PFSK-1 (cell line): ENCODE measurements around the gene NKPD1.

ENCODE experiments used
- FOXP2 ChIP-seq: optimal IDR thresholded peaks from 2 replicates; pipeline ENCODE3; 2011; ENCODE audit warnings: borderline replicate concordance, control low read depth, inconsistent platforms; ENCODE audit not compliant: insufficient read depth; ENCODE audit errors: extremely low read length, extremely low read depth
- POLR2AphosphoS5 ChIP-seq: IDR thresholded peaks from 2 replicates; pipeline ENCODE4 v1.6.1; 2012; ENCODE audit warnings: low read depth, mild to moderate bottlenecking, control low read depth, low read length, moderate library complexity
- REST ChIP-seq, 2 experiments: IDR thresholded peaks; 2 replicates each; pipeline versions ENCODE4 v1.6.1 to v1.8.0; 2011 to 2012; ENCODE audit warnings: low read depth in 2 of 2, low read length in 2 of 2, control low read depth in 1 of 2, inconsistent platforms in 1 of 2, mild to moderate bottlenecking in 1 of 2, moderate library complexity in 1 of 2; ENCODE audit not compliant: insufficient read depth in 1 of 2
- SIN3A ChIP-seq: IDR thresholded peaks from 2 replicates; pipeline ENCODE4 v1.6.1; 2012; ENCODE audit warnings: mild to moderate bottlenecking, low read length, moderate library complexity, borderline replicate concordance; ENCODE audit not compliant: insufficient read depth
- TAF1 ChIP-seq: IDR thresholded peaks from 2 replicates; pipeline ENCODE4 v1.6.1; 2012; ENCODE audit warnings: low read length, control low read depth, borderline replicate concordance; ENCODE audit not compliant: insufficient read depth

NKPD1 gene

DNA sequence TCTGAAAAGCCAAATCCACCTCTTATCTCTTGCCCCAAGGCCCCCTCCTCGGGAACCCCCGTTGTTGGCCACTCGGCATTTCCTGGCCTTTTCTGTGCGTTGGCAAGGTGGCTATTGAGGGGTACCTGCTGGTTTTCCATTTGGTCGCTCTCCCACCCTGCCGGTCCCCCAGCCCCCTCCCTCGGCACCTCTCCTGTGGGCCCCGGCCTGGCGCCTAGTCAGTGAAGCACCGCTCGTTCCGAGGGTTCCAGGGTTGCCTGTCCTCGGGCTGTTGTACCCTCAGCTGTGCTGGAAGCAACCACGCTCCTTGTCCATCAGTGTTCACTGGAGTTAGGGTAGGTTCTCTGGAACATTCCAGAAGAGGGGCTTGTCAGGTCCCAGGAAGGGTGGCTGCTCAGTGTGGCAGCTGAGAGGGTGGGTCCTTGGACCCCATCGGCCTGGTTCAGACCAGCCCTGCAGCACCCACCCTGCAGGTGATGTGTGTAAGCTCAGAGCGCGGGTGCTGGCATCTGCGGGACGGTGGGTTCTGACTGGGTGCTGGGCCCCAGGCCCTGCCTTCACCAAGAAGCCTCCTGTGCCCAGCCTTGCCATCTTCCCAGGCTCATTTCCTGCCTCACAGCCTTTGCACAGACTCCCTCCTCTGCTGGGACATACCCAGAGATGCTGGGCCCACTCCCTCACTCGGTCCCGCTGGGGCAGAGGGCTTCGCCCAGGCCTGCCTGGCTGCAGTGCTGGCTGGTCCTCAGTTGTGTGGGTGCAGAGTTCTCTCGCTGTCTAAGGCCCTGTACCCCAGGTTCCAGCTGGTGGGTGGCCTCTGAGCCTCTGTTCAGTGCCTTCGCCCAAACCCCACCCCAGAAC lies 21.3 kb downstream of the NKPD1 start:
- TF ChIP-seq SIN3A (no peak), FOXP2 (no peak), REST (IDR thresholded peaks at IDR 0.05; ENCODE audit: insufficient read depth in 1 of 2, low read depth in 2 of 2, low read length in 2 of 2) (no peak), POLR2AphosphoS5 (no peak), TAF1 (no peak)

DNA sequence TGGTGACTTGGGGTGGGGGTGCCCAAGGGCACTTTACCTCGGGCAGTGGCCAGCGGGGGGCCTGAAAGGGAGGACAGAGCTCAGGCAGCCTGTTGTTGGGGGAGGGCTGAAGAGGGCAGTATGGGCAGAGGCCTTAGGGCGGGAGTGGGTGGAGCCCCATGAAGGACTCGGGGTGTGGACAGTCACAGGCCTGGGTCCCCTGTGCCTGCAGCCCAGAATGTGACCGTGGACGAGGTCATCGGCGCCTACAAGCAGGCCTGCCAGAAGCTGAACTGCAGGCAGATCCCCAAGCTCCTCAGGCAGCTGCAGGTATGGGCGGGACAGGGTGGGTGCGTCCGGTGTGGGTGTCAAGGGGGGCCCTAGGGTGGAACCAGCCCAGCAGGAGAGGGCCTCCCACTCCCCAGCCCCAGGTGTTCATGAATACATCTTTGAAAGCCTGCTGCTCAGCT lies 22.5 kb downstream of the NKPD1 start:
- TF ChIP-seq FOXP2 (no peak), REST (IDR thresholded peaks at IDR 0.05; ENCODE audit: insufficient read depth in 1 of 2, low read depth in 2 of 2, low read length in 2 of 2) (no peak), TAF1 (no peak), SIN3A (no peak), POLR2AphosphoS5 (no peak)

- TF ChIP-seq REST (IDR thresholded peaks at IDR 0.05; ENCODE audit: insufficient read depth in 1 of 2, low read depth in 2 of 2, low read length in 2 of 2) (no peak), POLR2AphosphoS5 (no peak), FOXP2 (no peak), SIN3A (no peak), TAF1 (no peak)
Measured at GRCh38 chr19:45137179-45137761, 23.5 kb downstream of the NKPD1 start.

DNA sequence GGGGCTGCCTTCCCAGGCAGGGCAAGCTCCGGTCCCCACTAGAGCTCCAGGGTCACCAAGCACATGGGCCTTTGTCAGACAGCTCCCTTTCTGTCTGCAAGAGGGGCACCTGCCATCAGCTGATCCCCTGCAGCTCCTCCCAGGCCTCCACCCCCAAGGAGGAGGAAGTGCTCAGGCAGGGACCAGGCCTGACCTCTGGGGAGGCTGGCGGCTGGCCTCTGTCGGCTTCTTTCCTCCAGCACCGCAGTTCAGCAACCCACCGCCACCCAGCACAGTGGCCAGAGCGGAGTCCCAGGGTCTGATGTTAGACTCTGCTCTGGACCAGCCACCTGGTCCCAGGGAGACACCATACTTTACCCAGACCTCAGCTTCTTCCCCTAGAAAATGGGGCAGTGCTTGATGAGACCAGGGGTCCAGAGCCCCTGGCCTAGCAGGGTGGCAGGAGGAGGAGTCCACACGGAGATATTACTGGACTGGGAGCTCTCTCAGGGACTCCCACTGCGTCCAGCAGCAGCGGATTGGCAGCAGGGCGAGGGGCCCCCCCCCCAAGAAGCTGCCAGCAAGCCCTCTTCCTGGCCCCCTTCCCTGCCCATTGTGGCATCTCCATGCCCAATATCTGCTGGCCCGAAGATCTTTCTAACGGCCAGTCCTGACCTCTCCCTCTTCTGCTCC lies 24.1 kb downstream of the NKPD1 start:
- TF ChIP-seq SIN3A (no peak), TAF1 (no peak), FOXP2 (no peak)

GRCh38 chr19:45135176-45135885 lies 25.5 kb downstream of the NKPD1 start:
- TF ChIP-seq FOXP2 (no peak), SIN3A (no peak), POLR2AphosphoS5 (no peak), REST (IDR thresholded peaks at IDR 0.05; ENCODE audit: insufficient read depth in 1 of 2, low read depth in 2 of 2, low read length in 2 of 2) (no peak), TAF1 (no peak)
